NCI-H128 (cell line): ENCODE data around the gene SIX4.

ENCODE experiments used
- DNase-seq: peaks from one replicate; lab custom pipeline; 2025; ENCODE audit not compliant: unreplicated experiment; lab: John Stamatoyannopoulos, UW

SIX4 gene

DNA sequence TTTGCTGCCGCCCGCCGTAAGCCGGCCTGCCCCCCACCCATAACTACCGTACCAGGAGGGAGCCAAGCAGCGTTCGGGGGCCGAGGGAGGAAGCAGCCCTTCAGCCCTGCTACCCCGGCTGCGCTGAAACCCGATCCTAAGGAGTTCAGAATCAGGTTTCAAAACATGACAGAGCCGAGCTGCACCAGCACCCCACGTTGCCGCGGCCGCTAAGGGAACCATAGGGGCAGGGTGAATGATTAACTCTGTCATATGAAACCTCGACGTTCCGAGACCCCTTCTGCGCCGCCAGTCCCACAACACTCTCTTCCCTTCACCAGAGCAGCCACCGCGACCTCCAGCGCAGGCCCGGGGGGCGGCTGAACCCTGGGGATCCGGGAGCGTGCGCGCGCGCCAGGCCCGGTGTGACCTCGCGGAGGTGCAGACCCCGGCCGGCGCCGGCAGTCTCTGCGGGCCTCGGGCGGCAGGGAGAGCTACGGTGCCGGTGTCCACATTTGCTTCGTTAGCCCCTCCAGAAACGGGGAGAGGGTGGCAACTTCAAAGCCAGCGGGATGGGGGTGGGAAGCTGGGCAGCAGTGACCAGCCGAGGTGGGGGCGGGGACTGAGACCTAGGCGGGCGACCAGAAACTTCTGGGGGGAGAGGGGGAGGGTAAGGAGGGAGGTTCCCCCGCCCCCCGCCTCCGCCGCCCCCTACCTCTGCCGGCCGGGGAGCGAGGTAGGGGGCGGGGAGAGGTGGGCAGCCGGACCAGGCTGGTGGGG lies 1.6 kb downstream of the SIX4 start:
- DNase-seq: peak; percentile 75

DNA sequence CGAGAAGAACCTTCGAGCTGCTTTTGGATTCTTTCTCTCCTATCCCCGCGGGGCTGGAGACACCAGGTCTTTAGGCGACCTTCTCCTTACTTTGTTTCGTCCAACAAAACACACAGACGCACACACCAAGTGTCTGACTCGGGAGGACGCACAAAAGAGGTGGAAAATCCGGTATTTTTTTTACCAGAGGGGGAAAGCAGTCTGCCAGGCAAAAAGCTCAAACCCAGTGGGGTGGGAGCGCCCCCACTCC lies 2.1 kb downstream of the SIX4 start:
- no peak for DNase-seq

DNA sequence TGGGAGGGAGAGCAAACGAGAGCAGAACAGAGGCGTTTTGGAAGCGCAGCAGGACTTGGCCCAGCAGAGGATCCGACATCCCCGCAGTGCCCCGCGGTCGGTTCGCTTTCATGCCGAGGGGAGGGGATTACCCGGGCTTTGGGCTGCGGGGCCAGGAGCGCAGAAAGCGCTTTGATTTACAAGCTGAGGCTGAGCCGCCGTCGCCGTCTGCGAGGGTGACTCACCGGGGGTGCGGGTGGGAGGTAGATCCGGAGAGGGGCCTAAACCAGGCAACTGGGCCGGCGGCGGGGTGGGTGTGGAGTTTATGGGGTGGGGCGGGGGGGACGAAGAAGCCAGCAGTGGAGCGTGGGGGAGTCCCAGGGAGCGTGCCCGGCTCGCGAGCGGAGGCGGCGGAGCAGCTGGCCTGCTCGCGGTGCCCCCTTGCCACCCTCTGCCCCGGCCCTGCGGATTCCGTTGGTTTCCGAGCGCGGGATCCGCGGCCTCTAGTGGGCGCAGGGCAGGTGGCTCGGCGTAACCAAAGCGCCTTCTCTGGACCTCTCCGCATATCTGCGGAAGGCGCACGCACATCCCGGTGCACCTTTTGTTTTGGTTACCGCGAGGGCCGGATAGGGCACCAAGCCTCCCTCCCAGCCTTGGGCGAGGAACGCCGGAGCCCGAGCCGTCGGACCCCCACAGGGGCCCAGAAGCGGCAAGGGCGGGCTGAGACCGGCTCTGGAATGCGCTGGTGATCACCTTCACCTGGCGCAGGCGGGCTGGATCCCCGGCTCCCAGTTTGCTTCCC lies 2.6 kb downstream of the SIX4 start:
- no peak for DNase-seq

DNA sequence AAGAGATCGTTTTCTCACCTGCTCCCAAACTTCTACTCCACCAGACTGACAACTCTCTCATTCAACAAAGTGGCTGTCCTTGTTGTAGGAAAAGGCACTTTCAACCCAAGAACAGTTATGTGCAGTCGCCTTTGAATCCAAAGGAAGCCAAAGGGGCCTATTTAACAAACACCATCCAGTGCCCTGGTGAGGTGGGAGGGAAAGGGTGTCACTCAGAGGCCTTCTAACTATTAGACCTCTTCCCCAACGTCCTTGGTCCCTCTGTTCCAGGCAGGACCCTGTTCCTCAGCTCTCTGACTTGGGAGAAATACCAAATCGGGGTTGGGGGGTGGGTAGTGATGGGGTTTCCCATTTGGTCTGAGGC lies 3.2 kb downstream of the SIX4 start:
- DNase-seq: no peak

DNA sequence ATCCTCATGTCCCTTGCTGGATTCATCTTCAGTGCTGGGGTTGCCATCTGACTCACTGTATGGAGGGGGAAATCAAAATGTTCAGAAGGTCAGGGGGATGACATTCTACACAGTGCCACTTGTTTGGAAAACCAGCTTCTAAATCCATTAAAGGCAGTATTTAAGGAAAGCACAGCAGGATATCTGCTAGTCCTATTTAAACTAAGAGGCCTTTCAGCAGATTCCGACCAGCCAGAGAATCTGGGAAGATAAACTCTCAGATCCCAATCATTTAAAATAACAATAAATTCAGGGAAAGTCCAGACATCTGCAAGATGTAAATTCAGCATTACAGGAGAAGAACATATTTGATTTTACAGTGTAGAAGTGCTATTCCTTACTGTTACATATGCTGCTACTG lies 3.8 kb downstream of the SIX4 start:
- DNase-seq: no peak

DNA sequence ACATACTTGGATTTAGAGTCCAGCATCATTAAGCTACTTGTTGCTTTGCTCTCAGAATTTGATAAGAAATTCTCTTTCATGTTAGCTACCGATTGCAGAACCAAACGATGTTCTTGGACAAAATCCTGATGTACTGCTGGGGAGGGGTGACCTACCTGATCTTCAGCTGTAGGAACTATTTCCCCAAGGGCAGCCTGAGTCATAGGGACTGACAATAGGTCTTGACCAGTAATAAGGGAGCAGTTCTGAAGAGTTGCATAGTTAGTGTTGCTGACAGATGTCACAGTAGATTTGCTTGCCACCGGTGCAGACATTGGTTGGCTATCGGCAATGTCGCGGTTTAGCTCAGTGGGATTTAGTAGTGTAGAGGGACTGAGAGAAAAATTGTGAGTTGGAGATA lies 10.6 kb downstream of the SIX4 start:
- DNase-seq: no peak

DNA sequence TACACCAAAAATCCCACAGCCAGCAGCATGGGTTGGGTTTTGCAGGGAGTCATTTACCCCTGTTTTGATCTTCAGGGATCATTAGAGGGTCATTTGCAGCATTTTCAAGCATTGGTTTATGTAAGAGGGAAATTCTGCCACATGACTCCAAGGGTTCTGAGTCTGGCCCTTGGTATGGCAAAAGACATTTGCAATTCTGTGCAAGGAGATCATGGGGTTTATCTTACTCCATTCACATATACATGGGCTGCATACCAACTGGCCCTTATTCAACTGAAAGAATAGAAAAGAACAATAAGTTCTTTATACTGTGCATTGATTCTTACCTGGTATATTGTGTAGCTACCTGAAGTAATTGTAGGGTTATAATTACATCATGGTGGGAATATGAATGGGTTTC lies 13.7 kb downstream of the SIX4 start:
- no peak for DNase-seq

DNA sequence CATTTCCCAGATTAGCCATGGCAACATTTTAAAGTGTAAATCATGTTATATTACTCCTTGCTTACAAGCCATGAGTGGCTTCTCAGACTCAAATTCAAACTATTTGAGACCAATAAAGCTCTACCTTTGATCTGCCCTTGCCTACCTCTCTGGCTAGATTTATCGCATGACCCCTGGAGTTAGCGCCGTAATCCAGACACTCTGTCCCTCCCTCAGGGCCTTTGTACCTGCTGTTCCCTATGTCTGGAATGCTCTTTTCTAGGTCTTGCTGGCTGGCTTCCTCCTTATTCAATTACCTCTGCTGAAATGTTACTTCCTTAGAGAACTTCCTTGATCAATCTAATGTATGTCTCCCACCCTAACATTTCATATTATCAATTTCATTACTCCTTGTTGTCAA lies 16.3 kb downstream of the SIX4 start:
- DNase-seq: no peak

DNA sequence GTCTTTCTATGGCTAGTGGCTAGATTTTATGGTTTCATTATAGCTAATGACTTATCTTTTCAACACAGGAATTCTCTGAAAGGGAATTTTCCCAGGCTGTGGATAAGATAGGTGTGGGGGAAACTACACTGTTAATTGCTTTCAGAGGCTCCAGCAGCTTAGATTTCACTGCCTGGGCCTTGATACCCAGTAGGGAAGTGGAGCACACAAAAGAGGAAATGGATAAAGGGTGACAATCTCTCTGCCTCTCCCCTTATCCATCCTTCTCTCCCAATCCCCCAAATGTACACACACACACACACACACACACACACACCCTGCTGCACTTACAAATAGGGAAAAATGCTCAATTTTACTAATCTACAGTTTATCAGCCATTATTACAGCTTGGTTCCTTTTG lies 19.1 kb downstream of the SIX4 start:
- no peak for DNase-seq

DNA sequence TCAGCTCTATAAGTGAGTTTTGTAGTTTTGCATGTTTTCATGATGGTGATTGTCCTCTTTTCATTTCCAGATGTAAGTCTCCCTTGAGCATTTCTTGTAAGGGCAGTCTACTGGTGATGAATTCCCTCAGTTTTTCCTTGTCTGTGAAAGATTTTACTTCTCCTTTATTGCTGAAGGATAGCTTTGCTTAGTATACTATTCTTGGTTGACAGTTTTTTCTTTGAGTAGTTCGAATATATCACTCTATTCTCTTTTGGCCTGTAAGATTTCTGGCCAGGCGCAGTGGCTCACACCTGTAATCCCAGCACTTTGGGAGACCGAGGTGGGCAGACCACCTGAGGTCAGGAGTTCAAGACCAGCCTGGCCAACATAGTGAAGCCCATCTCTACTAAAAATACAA lies 23.6 kb downstream of the SIX4 start:
- no peak for DNase-seq

DNA sequence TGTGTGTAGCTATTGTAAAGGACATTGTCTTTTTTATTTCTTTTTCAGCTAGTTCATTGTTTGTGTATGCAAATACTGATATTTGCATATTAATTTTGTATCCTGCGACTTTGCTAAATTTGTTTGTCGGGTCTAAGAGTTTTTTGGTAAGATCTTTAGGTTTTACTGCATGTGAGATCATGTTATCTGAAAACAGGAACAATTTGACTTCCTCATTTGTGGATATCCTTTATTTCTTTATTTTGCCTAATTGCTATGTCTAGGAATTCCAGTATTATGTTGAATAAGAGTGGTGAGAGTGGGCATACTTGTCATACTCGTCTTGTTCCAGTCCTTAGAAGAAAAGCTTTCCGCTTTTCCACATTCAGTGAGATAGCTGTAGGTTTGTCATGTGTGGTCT lies 28.8 kb downstream of the SIX4 start:
- DNase-seq: no peak

DNA sequence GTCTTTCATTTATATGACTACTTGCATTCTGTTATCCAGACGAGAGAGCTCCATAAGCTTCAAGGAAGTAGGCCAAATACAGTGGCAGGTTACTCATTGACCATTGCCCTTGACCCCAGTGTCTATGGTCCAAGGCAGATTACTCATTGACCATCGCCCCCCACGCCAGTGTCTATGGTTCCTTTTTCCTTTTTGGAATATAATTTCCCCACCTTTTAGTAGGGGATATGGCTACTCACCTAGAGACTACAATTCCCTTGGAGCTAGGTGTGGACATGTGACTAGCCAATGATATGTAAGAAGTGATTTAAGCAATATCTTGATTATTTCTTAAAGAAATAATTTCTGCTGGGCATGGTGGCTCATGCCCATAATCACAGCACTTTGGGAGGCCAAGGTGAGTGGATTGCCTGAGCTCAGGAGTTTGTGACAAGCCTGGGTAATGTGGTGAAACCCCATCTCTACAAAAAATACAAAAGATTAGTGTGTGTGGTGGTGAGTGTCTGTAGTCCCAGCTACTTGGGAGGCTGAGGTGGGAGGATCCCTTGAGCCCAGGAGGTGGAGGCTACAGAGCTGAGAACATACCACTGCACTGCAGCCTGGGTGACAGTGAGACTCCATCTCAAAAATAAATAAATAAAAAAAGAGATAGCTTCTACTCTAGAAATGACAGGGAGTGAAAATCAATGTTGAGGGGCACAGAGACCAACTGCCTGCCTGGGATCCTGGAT lies 32.6 kb downstream of the SIX4 start:
- DNase-seq: no peak

DNA sequence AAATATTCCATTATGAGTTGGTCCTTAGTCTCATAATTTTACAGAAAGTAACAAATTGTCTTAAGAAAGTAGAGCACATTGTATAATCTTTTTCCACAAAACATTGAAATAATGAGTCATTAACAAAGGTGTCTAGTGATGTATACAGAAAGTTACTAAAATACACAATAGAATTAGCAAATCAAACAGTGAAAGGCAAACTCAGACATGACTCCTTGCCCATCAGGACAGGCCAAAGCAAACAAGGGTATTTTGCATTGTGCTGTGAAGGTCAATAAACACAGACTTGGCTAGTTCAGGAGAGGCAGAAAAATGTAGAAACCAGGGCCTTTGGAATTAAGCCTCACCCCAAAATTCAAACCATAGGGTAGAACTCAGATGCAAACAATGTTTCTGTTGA lies 37.3 kb downstream of the SIX4 start:
- DNase-seq: no peak

DNA sequence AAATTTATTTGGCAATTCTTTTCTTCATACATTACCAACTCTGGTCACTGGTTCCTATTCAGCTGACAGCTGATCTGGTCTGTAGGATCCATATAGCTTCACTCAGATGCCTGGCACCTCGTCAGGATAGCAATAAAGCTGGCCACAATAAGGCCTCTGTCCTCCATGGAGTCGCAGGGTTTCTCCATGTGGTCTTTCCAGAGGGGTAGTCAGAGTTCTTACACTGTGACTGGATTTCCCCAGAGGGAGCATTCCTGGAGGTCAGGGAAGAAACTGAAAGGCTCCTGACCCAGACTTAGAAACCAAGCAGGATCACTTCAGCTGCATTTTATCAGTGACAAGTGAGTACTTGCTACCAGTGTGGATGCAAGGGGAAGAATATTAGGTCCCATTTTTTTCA lies 39.9 kb downstream of the SIX4 start:
- DNase-seq: no peak

DNA sequence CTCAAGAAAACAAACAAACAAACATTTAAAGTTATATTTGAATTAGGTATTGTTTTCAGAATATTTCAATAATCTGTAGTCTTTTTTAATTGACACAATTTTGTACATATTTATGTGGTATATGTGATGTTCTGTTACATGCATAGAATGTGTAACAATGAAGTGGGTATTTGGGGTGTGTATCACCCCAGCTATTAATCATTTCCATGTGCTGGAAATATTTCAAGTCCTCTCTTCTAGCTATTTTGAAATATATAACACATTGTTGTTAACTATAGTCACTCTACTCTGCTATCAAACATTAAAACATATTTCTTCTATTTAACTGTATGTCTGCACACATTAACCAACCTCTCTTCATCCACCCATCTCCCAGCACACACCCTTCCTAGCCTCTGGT lies 42.9 kb downstream of the SIX4 start:
- DNase-seq: no peak

DNA sequence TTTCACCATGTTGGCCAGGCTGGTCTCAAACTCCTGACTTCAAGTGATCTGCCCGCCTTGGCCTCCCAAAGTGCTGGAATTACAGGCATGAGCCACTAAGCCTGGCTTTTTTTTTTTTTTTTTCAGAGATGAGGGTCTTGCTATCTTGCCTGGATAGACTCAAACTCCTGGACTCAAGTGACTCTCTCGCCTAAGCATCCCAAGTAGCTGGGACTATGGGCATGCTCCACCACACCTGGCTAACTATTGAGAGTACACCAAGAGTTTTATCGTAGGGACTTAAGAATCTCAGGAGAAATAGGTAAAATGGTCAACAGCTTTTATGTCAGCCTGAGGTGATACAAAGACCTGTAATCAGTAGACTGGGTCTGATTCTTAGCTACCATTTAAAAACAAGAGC lies 43.6 kb downstream of the SIX4 start:
- DNase-seq: no peak

DNA sequence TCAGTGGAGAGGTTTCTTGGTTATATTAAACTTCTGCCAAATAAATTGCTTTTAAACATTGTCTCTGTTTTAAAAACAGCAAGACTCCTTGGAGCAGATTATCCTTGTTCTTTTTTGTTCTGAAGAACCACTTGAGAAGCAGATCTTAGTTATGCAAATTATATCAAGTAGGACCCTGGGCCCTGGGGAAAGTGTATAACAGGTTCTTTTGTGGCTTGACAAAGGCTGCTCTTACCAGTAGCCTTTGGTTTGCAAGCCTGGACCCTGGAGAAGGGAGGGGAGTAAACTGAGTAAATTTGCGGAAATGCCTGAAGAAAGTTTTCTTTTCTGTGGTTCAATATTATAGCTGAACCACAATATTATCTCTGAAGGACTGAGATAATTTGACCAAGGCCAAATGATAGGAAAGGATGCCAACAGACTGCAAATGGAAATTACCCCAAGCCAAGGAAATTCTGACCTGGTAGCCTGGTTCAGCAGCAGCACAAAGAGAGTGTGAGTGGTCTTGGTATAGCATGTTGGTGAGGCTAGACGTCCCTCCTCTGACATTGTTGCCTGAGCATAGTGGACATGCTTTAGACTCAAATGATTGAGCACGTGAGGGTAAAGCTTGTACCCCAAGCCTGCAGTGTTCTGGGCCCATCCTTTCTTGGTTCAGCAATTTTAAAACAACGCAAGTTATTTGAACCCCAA lies 44.4 kb downstream of the SIX4 start:
- no peak for DNase-seq

DNA sequence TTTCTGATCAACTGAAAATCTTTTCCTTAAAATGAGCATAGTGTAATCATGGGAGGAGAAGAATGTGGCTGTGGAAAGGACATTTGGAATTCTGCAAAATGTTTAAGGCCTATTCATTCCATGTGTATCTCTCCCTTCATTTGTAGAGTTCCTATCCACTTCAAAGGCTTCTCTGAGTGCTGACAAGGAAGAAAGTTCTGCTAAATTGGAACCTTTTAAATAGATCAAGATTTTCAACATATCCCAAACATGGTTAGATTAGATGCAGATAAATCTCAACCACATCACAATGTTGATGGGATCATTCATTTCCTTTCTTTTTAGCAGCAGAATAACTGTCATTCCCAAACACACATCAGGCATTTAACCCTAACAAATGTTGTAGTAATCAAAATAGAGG lies 46.5 kb downstream of the SIX4 start:
- no peak for DNase-seq

DNA sequence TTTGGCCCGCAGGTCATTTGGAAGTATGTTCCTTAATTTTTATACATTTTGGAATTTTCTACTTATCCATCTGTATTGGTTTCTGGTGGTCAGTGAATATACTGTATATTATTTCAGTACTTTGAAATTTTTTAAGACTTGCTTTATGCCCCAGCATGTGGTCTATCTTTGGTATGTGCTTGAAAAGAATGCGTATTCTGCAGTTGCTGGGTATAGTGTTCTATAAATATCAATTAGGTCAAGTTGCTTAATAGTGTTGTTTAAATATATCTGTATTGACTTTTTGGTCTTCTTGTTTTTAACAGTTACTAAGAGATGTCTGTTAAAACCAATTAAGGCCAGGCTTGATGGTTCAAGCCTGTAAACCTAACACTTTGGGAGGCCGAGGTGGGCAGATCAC lies 53.2 kb downstream of the SIX4 start:
- DNase-seq: no peak

DNA sequence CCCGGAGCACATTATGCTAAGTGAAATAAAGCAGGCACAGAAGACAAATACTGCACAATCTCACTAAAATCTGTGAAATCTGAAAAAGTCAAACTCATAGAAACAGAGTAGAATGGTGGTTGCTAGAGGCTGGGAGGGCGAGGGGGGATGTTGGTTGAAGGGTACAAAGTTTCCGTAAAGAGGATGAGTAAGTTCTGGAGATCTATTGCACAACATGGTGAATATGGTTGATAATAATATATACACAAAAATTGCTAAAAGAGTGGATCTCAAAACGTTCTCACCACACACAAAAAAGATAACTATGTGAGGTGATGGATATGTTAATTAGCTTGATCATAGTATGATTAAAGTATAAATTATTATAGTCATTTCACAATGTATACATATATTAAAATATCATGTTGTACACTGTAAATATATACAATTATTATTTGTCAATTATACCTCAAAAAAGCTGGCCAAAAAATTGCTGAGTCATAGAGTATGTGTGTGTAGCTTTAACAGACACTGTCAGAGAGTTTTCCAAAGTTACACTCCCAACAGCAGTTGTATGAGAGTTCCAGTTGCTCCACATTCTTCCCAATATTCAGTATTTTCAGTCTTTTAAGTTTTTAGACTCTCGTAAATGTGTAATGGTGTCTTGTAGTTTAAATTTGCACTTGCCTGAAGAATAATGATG lies 55.6 kb downstream of the SIX4 start:
- no peak for DNase-seq

DNA sequence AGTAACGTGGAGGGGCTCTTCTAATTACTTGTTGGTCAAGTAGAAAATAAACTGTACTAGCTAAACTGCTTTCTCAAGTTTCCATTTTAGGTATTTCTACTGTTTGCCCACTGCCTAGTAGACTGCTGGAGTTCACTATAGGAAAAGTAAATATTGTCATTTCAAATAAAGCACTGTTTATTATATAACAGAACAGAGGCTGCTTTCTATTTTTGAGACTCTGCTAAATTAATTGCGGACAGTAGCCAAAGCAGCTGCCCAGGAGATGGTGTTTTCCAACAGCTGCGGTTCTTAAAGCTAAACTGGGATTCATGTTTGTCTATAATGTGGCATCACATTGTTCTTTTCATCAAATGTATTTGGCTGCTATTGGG lies 59.0 kb downstream of the SIX4 start:
- DNase-seq: no peak
